Thyroid gland (tissue), 4 donors: Measurements from ENCODE around the gene ACIN1.

Experiments
- CTCF ChIP-seq, 6 experiments: fragments of 200-600 bp in 3 of 6; fragments of 450-650 bp in 3 of 6; sonication (generic) in 3 of 6; IDR thresholded peaks; one replicate each; pipeline ENCODE4 v1.5.1; 2016 to 2019; ENCODE audit warnings: antibody characterized with exemption in 6 of 6, mild to moderate bottlenecking in 2 of 6, inconsistent platforms in 1 of 6, moderate library complexity in 1 of 6
- POLR2A ChIP-seq, 2 donors: fragments of 450-650 bp; IDR thresholded peaks; one replicate each; pipeline ENCODE4 v1.6.1; 2017; ENCODE audit warnings: antibody characterized with exemption in 2 of 2, mild to moderate bottlenecking in 2 of 2, moderate library complexity in 1 of 2

- TF ChIP-seq CTCF (IDR thresholded peaks at IDR 0.05) (no peak), POLR2A (IDR thresholded peaks at IDR 0.05) (no peak)
Measured at GRCh38 chr14:23055147-23055550, 39.8 kb downstream of the ACIN1 start.
